ENCODE results near the gene NDC80.
A peak's percentile ranks its signal among the peaks of the same experiment; 100 is the strongest.

NDC80 gene

GRCh38 chr18:2589345-2590068 lies 18.1 kb downstream of the NDC80 start:
- H3K9me3 ChIP-seq (replicated peaks in 1 of 11) = peaks cover 0 to 6% (median 0%) of the 10 kb centered on the region in 11 experiments; a peak in 1 of 22 replicates
- peaks cover 0 to 7% (median 0%) of the 10 kb centered on the region in 10 experiments; a peak in 2 of 20 replicates for H3K4me1 ChIP-seq
- no peak overlapping the region for H3K4me2 ChIP-seq
- no peak overlapping the region for H3K9ac ChIP-seq
- peaks cover 0 to 100% (median 98%) of the 10 kb centered on the region in 11 experiments; a peak in 20 of 22 replicates for H3K36me3 ChIP-seq
- H3K27me3 ChIP-seq = no peaks in the 10 kb centered on the region
- H4K20me1 ChIP-seq = no peaks in the 10 kb centered on the region
- H3K27ac ChIP-seq = peak overlapping the region in 1 of 11 experiments; percentile 2; a peak in 2 of 22 replicates
- no peak overlapping the region for H3K4me3 ChIP-seq
- no peak for TF ChIP-seq Cebpa-rat (IDR thresholded peaks at IDR 0.05)

DNA sequence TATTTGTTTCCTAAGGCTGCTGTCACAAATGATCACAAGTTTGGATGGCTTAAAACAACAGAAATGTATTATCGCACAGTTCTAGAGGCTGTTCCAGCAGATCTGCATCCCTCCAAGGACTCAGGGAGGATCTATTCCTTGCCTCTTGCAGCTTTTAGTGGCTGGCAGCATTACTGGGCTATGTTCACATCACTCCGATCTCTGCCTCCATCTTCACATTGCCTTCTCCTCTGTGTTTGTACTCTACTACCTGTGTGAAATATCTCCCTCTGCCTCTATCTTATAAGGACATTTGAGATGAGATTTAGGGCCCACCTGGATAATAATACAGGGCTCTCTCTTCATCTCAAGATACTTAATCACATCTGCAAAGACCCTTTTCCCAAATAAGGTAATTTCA lies 18.9 kb downstream of the NDC80 start:
- Histone ChIP-seq H3K4me3 (no peak overlapping the region), H3K9ac (no peak overlapping the region), H3K36me3 (peaks cover under 1 to 100% (median 96%) of the 10 kb centered on the region in 11 experiments; a peak in 21 of 22 replicates), H3K4me2 (no peak overlapping the region), H3K27ac (no peak overlapping the region; a peak in 1 of 22 replicates), H3K9me3 (replicated peaks in 1 of 11) (peaks cover 0 to 11% (median under 1%) of the 10 kb centered on the region in 11 experiments; a peak in 7 of 22 replicates), H4K20me1 (no peaks in the 10 kb centered on the region), H3K4me1 (peaks cover 0 to 7% (median 0%) of the 10 kb centered on the region in 10 experiments; a peak in 2 of 20 replicates), H3K27me3 (no peaks in the 10 kb centered on the region)
- TF ChIP-seq Cebpa-rat (IDR thresholded peaks at IDR 0.05) = no peak

GRCh38 chr18:2597639-2598038 lies 26.3 kb downstream of the NDC80 start:
- no peak overlapping the region for H3K4me3 ChIP-seq
- no peaks in the 10 kb centered on the region for H3K27me3 ChIP-seq
- H3K4me2 ChIP-seq = no peak overlapping the region
- H3K9ac ChIP-seq = no peak overlapping the region
- no peaks in the 10 kb centered on the region for H4K20me1 ChIP-seq
- H3K27ac ChIP-seq = no peak overlapping the region
- peaks cover 0 to 13% (median 8%) of the 10 kb centered on the region in 11 experiments; a peak in 9 of 22 replicates for H3K9me3 ChIP-seq (replicated peaks in 1 of 11)
- no peak for TF ChIP-seq Cebpa-rat (IDR thresholded peaks at IDR 0.05)
- peaks cover 4 to 94% (median 84%) of the 10 kb centered on the region in 11 experiments; a peak in 21 of 22 replicates for H3K36me3 ChIP-seq
- peaks cover 0 to 3% (median 0%) of the 10 kb centered on the region in 10 experiments; a peak in 4 of 20 replicates for H3K4me1 ChIP-seq

DNA sequence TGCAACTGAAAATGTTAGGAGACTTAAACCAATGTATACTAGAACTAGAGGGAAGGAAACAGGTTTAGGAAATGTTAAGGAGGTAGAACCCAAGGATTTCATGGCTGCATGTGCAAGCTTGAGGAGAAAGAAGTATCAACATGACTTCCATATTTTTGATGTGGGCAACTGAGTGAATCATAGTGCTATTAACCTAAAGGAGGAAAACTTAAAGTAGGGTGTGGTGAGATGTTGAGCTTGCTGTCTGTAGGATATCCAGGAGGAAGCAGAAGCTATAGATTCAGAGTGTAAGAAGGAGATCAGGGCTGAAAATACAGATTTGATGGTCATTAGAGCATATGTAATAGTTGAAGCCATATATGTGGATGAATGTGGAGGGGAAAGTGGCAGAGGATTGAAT lies 31.5 kb downstream of the NDC80 start:
- H3K9me3 ChIP-seq (replicated peaks in 1 of 11) = no peaks in the 10 kb centered on the region
- H3K9ac ChIP-seq = no peak overlapping the region
- H3K27me3 ChIP-seq = no peaks in the 10 kb centered on the region
- no peaks in the 10 kb centered on the region for H4K20me1 ChIP-seq
- peaks cover 11 to 29% (median 19%) of the 10 kb centered on the region in 10 experiments; a peak in 19 of 20 replicates for H3K4me1 ChIP-seq
- no peak overlapping the region for H3K27ac ChIP-seq
- H3K36me3 ChIP-seq = peaks cover 0 to 83% (median 71%) of the 10 kb centered on the region in 11 experiments; a peak in 18 of 22 replicates
- peak overlapping the region in 1 of 11 experiments; percentile 34; a peak in 2 of 22 replicates for H3K4me2 ChIP-seq
- H3K4me3 ChIP-seq = no peak overlapping the region
- no peak for TF ChIP-seq Cebpa-rat (IDR thresholded peaks at IDR 0.05)

DNA sequence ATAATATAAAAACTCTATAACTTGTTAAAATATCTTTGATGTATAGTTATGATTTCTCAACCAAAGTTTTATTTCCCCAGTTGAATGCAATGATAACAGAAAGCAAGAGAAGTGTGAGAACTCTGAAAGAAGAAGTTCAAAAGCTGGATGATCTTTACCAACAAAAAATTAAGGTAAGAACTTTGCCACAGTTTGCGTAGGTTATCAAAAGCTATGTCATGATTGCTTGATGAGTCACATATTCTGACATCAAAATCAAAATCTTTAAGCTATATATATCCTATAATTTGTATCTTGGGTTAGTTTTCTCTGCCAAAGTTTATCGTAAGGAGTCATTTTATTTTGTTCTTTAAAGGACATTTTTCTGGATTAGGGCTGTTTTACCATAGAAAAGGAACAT lies 35.0 kb downstream of the NDC80 start:
- Histone ChIP-seq H3K9me3 (replicated peaks in 1 of 11) (no peaks in the 10 kb centered on the region), H3K9ac (0 out of 22 replicates have a peak overlapping the region, but pooled peaks of 1 of the 11 experiments have one; percentile 9), H3K4me2 (peak overlapping the region in 6 of 11 experiments; percentile 2 to 73 (median 57); a peak in 9 of 22 replicates), H3K27me3 (no peaks in the 10 kb centered on the region), H3K27ac (peak overlapping the region in 10 of 11 experiments; percentile 18 to 74 (median 46); a peak in 13 of 22 replicates), H3K4me1 (peaks cover 11 to 29% (median 19%) of the 10 kb centered on the region in 10 experiments; a peak in 19 of 20 replicates), H3K4me3 (no peak overlapping the region), H4K20me1 (no peaks in the 10 kb centered on the region), H3K36me3 (peaks cover 0 to 82% (median 76%) of the 10 kb centered on the region in 11 experiments; a peak in 19 of 22 replicates)
- TF ChIP-seq Cebpa-rat (IDR thresholded peaks at IDR 0.05) = no peak

GRCh38 chr18:2609604-2610003 lies 38.2 kb downstream of the NDC80 start:
- no peak overlapping the region for H3K4me3 ChIP-seq
- peaks cover 11 to 22% (median 17%) of the 10 kb centered on the region in 10 experiments; a peak in 19 of 20 replicates for H3K4me1 ChIP-seq
- H3K27ac ChIP-seq = no peak overlapping the region
- TF ChIP-seq Cebpa-rat (IDR thresholded peaks at IDR 0.05) = no peak
- H3K4me2 ChIP-seq = no peak overlapping the region
- no peaks in the 10 kb centered on the region for H4K20me1 ChIP-seq
- peaks cover 0 to 85% (median 76%) of the 10 kb centered on the region in 11 experiments; a peak in 20 of 22 replicates for H3K36me3 ChIP-seq
- H3K9me3 ChIP-seq (replicated peaks in 1 of 11) = no peaks in the 10 kb centered on the region
- H3K27me3 ChIP-seq = no peaks in the 10 kb centered on the region
- no peak overlapping the region for H3K9ac ChIP-seq

DNA sequence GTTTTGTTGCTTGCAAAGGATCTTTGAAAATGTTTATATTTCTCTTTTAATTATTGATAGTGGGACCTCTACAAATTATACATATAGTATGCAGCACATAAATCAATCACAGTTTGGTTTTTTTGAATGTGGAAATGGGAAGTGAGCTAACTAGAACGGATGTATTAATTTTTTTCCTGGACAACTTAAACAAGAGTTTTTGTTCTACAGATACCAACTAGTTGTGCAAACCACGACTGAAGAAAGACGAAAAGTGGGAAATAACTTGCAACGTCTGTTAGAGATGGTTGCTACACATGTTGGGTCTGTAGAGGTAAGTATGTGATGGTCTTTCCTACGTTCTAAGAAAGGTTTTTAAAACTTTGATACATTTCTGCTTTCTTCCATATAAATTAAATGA lies 39.2 kb downstream of the NDC80 start:
- TF ChIP-seq Cebpa-rat (IDR thresholded peaks at IDR 0.05) = no peak
- Histone ChIP-seq H3K27ac (no peak overlapping the region), H3K4me1 (peaks cover 2 to 13% (median 9%) of the 10 kb centered on the region in 10 experiments; a peak in 17 of 20 replicates), H3K9me3 (replicated peaks in 1 of 11) (no peaks in the 10 kb centered on the region), H3K27me3 (no peaks in the 10 kb centered on the region), H3K9ac (no peak overlapping the region), H3K4me2 (no peak overlapping the region), H3K36me3 (peaks cover 8 to 90% (median 85%) of the 10 kb centered on the region in 11 experiments), H4K20me1 (no peaks in the 10 kb centered on the region), H3K4me3 (no peak overlapping the region)

- TF ChIP-seq Cebpa-rat (IDR thresholded peaks at IDR 0.05) = no peak
- Histone ChIP-seq H3K27ac (no peak overlapping the region), H3K9me3 (replicated peaks in 1 of 11) (no peaks in the 10 kb centered on the region), H3K4me3 (no peak overlapping the region), H3K36me3 (peaks cover 12 to 99% (median 94%) of the 10 kb centered on the region in 11 experiments), H3K4me2 (no peak overlapping the region), H3K4me1 (no peaks in the 10 kb centered on the region), H3K27me3 (no peaks in the 10 kb centered on the region), H4K20me1 (no peaks in the 10 kb centered on the region), H3K9ac (no peak overlapping the region)
Observed at GRCh38 chr18:2612996-2613395, 41.6 kb downstream of the NDC80 start.

DNA sequence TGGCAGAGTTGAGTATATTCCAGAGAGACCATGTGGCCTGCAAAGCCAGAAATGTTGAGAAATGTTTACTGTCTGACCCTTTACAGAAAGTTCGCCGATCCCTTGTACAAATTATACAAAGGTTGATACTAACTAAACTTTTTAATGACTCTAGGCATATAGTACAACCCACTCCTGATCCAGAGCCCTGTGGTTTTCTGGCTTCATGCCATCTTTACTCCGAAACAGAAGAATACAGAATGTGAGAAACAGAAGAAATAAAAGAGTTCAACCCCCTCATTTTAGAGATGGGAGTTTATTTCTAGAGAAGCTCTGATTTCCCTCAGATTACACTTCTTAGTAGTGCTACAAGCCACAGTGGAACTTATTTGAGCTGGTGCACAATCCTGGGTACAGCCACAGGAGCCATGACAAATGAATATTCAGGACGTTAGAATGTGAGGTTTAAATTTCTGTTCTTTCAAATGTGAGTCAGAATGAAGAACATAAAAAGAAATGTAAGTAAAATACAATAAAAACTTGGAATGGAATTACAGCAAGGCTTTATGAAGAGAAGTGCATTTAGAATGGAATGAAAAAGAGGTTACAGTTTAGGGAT lies 46.1 kb downstream of the NDC80 start:
- no peaks in the 10 kb centered on the region for H3K4me1 ChIP-seq
- no peak overlapping the region for H3K4me2 ChIP-seq
- H3K9ac ChIP-seq = no peak overlapping the region
- no peaks in the 10 kb centered on the region for H3K27me3 ChIP-seq
- no peak overlapping the region for H3K4me3 ChIP-seq
- H3K9me3 ChIP-seq (replicated peaks in 1 of 11) = no peaks in the 10 kb centered on the region
- peaks cover 12 to 56% (median 52%) of the 10 kb centered on the region in 11 experiments for H3K36me3 ChIP-seq
- no peak overlapping the region for H3K27ac ChIP-seq
- H4K20me1 ChIP-seq = no peaks in the 10 kb centered on the region
- no peak for TF ChIP-seq Cebpa-rat (IDR thresholded peaks at IDR 0.05)
